ENCODE data around the gene C10orf95. TPM values are rescaled to one million over a fixed set of nuclear protein-coding genes. Genes with fewer than 3 reads are reported as not detected.

Gene C10orf95
- polyA plus RNA-seq, 1 experiment: not detected

DNA sequence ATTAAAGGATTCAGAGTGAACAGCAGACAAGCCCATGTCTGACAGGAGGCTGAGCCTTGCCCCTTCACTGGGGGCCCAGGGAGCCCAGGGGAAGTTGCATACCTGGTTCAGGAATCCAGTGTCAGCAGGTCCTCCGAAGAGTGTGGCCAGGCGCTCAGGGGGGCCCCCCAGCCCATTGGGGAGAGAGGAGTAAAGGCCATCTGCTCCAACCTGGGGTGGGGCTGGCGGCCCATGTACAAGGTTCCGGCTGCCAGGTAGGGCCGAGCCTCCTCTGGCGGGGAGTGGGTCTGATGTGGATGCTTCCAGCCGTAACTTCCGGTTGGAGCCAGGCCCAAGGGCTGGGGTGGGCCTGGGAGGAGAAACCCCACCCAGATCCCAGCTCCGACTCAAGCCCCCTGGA lies 35.1 kb downstream of the C10orf95 start:
- CTCF ChIA-PET: no interaction called here
- H3K27me3 ChIP-seq (ENCODE audit: control insufficient read depth, insufficient read depth, low read length): peaks cover 60% of the 10 kb centered on the region
- H3K4me3 ChIP-seq (ENCODE audit: low read depth, low read length): no peak overlapping the region
- no peaks in the 10 kb centered on the region; the same call in 1 of the 2 replicates for H3K9me3 ChIP-seq (ENCODE audit: control insufficient read depth, insufficient read depth, low read length)
- H3K27ac ChIP-seq (ENCODE audit: low read depth, low read length): no peak overlapping the region
- TF ChIP-seq, protein P1, sequence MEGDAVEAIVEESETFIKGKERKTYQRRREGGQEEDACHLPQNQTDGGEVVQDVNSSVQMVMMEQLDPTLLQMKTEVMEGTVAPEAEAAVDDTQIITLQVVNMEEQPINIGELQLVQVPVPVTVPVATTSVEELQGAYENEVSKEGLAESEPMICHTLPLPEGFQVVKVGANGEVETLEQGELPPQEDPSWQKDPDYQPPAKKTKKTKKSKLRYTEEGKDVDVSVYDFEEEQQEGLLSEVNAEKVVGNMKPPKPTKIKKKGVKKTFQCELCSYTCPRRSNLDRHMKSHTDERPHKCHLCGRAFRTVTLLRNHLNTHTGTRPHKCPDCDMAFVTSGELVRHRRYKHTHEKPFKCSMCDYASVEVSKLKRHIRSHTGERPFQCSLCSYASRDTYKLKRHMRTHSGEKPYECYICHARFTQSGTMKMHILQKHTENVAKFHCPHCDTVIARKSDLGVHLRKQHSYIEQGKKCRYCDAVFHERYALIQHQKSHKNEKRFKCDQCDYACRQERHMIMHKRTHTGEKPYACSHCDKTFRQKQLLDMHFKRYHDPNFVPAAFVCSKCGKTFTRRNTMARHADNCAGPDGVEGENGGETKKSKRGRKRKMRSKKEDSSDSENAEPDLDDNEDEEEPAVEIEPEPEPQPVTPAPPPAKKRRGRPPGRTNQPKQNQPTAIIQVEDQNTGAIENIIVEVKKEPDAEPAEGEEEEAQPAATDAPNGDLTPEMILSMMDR (IDR thresholded peaks at IDR 0.05; ENCODE audit: low read depth, low read length): no peak
- POLR2A ChIA-PET: interaction anchor here (0.5 kb wide), 1 partner anchor 17 kb away, joined by 4 read pairs; no protein-coding TSS in a partner anchor
- DNase-seq (ENCODE audit: low read depth, low spot score): no peak

GRCh38 chr10:102414749-102415148 lies 36.6 kb downstream of the C10orf95 start:
- peaks cover 66% of the 10 kb centered on the region for H3K27me3 ChIP-seq (ENCODE audit: control insufficient read depth, insufficient read depth, low read length)

DNA sequence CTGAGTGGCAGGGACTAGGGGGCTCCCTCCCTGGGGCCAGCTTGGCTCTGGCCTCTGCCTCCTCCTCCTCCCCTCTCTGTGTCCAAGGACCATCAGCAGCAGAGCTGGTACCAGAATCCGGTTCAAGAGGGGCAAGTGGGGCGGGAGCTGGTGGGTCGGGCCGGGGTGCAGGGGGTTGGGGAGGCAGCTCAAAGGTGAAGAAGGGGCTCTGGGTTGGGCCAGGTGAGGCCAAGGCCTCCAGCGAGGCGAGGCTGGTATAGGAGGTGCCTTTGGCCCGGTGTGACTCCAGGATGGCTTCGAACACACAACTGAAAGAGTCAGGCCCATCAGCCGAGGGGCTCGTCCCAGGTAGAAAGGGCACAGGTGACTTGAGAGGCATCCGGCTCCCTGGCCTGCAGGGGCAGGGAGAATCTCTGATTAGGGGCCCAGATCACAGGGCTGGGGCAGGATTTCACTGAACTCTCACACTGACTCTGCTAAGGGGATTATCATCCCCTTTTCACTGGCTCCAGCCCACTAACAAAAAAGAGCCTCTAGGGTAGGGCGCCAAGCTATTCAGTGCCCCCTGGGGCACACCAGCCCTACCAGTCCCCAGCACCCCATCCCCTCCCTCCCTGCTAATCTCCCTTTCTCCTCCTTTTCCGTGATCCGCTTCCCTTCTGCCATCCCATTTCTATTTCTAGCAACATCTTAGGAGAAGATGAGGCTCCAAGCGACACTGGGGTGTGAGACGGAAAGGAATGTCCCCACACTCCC lies 37.4 kb downstream of the C10orf95 start:
- POLR2A ChIA-PET: interaction anchor here (0.6 kb wide), 1 partner anchor 170 kb away, joined by 9 read pairs; no protein-coding TSS in a partner anchor
- peaks cover 65% of the 10 kb centered on the region for H3K27me3 ChIP-seq (ENCODE audit: control insufficient read depth, insufficient read depth, low read length)

More at GRCh38 chr10:102414749-102415148, 36.6 kb downstream of the C10orf95 start:
- Histone ChIP-seq H3K9me3 (ENCODE audit: control insufficient read depth, insufficient read depth, low read length) (no peaks in the 10 kb centered on the region; the same call in 1 of the 2 replicates), H3K4me3 (ENCODE audit: low read depth, low read length) (no peak overlapping the region), H3K27ac (ENCODE audit: low read depth, low read length) (no peak overlapping the region)
- TF ChIP-seq, protein P1 (IDR thresholded peaks at IDR 0.05; ENCODE audit: low read depth, low read length): no peak
- ChIA-PET CTCF (interaction anchor here (1.2 to 1.7 kb wide), 2 partner anchors 185 to 244 kb away, joined by 3 to 4 read pairs; no protein-coding TSS in a partner anchor), POLR2A (no interaction called here)
- no peak for DNase-seq (ENCODE audit: low read depth, low spot score)

GRCh38 chr10:102413053-102413705 lies 38.2 kb downstream of the C10orf95 start:
- ChIA-PET CTCF (interaction anchor here (1.3 to 1.4 kb wide), 2 partner anchors 14 to 244 kb away, joined by 3 to 4 read pairs; no protein-coding TSS in a partner anchor), POLR2A (interaction anchor here (0.6 kb wide), 1 partner anchor 170 kb away, joined by 9 read pairs; no protein-coding TSS in a partner anchor)
- H3K27me3 ChIP-seq (ENCODE audit: control insufficient read depth, insufficient read depth, low read length): peaks cover 57% of the 10 kb centered on the region
- no peaks in the 10 kb centered on the region; the same call in 1 of the 2 replicates for H3K9me3 ChIP-seq (ENCODE audit: control insufficient read depth, insufficient read depth, low read length)
- no peak overlapping the region for H3K27ac ChIP-seq (ENCODE audit: low read depth, low read length)
- no peak for DNase-seq (ENCODE audit: low read depth, low spot score)
- no peak overlapping the region for H3K4me3 ChIP-seq (ENCODE audit: low read depth, low read length)
- TF ChIP-seq, protein P1 (IDR thresholded peaks at IDR 0.05; ENCODE audit: low read depth, low read length): no peak

More for the DNA sequence above, 37.4 kb downstream of the C10orf95 start:
- CTCF ChIA-PET: interaction anchor here (1.3 to 1.7 kb wide), 2 partner anchors 14 to 184 kb away, joined by 4 read pairs; no protein-coding TSS in a partner anchor
- Histone ChIP-seq H3K4me3 (ENCODE audit: low read depth, low read length) (no peak overlapping the region), H3K9me3 (ENCODE audit: control insufficient read depth, insufficient read depth, low read length) (no peaks in the 10 kb centered on the region; the same call in 1 of the 2 replicates), H3K27ac (ENCODE audit: low read depth, low read length) (no peak overlapping the region)
- TF ChIP-seq, protein P1 (IDR thresholded peaks at IDR 0.05; ENCODE audit: low read depth, low read length): no peak
- DNase-seq (ENCODE audit: low read depth, low spot score): no peak
